HFF-Myc (cell line): Measurements from ENCODE around the gene CILP2.

Experiments used
- DNase-seq: peaks from one replicate; pipeline ENCODE4 v3.0.0-alpha.2; 2011; ENCODE audit warnings: low read depth; ENCODE audit errors: extremely low read depth
- H3K4me3 ChIP-seq: replicated peaks from 2 replicates; pipeline ENCODE4 v1.5.1; 2011; ENCODE audit warnings: low read depth, mild to moderate bottlenecking, control low read depth, low read length
- CTCF ChIP-seq: IDR thresholded peaks from 2 replicates; pipeline ENCODE4 v1.5.1; 2012; ENCODE audit warnings: mild to moderate bottlenecking, low read depth, low read length, control low read depth; ENCODE audit errors: missing control alignments

CILP2 gene

GRCh38 chr19:19526581-19527370, 11.3 kb upstream of the CILP2 start:
- TF ChIP-seq CTCF: no peak
- H3K4me3 ChIP-seq: no peak overlapping the region
- DNase-seq: no peak

GRCh38 chr19:19527371-19527656, 10.8 kb upstream of the CILP2 start:
- TF ChIP-seq CTCF: no peak
- no peak overlapping the region for H3K4me3 ChIP-seq
- DNase-seq: no peak

- DNase-seq: no peak
- no peak overlapping the region for H3K4me3 ChIP-seq
- TF ChIP-seq CTCF: no peak
These were observed 10.1 kb upstream of the CILP2 start for GRCh38 chr19:19527674-19528625.

- DNase-seq: no peak
- H3K4me3 ChIP-seq: no peak within 1 kb of the TSS
- TF ChIP-seq CTCF: no peak
These were observed 9.2 kb upstream of the CILP2 start, which contains the start of gene YJEFN3 for GRCh38 chr19:19528721-19529490. TSS of gene YJEFN3 (plus strand) at chr19:19528911. CDS start at chr19:19528933, 22 bp downstream.

- no peak for TF ChIP-seq CTCF
- H3K4me3 ChIP-seq: no peak overlapping the region
- DNase-seq: no peak
These were observed 8.2 kb upstream of the CILP2 start for GRCh38 chr19:19529783-19530422.

GRCh38 chr19:19530423-19530804, 7.7 kb upstream of the CILP2 start:
- DNase-seq: no peak
- no peak for TF ChIP-seq CTCF
- H3K4me3 ChIP-seq: no peak overlapping the region
